GM18508 (cell line): ENCODE data around the gene LENG9.
"Not testable (repeated sequence)": the region's sequence is repeated elsewhere in the genome, so short reads cannot be mapped to it uniquely, and the experiment has no call there.

Experiments used
- ATAC-seq: cut with Tn5 transposase; IDR thresholded peaks from one replicate; pipeline ENCODE4 v1.9.1; 2021; ENCODE audit warnings: moderate number of reproducible peaks; ENCODE audit not compliant: insufficient read depth, unreplicated experiment

LENG9 gene

GRCh38 chr19:54463531-54464043 lies at the start of gene LENG9:
TSS of gene LENG9 (minus strand) at chr19:54463778. CDS start at chr19:54463526, 252 bp downstream.
- ATAC-seq: peak; percentile 35

DNA sequence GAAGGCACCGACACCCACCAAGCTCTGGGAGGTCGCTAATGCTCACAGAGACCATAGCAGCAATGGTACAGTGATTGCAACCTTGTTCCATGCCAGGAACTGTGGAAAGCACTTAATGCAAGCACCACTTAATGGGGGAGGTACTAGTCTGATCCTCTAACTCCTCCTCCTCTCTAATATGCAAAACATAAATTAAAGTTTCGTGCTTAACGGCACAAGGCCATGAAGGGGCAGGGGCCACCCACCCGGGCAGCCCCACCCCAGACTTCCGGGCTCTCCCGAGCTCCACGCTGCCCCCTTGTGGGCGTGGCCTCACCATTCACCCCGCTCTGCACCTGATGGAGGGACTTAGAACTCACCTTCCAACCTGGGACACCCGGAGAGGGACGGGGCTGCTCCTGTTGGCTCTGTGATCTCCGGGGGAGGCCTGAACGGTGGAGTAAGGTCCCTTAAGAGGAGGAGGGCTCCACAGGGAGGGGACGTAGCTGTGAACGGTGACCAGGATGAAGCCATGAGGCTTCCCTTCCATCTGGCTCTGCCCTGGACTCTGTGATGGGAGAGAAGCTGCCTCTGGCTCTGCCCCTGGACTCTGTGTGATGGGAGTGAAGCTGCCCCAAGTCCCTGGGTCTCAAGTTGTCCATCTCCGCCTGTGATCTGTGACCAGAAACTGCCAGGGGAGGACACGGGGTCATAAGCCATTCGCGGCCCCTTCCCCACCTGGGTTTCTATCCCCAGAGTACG lies 45.8 kb upstream of the LENG9 start:
- ATAC-seq: not testable (repeated sequence)

GRCh38 chr19:54508487-54508886 lies 44.9 kb upstream of the LENG9 start:
- ATAC-seq: not testable (repeated sequence)

GRCh38 chr19:54507824-54508223 lies 44.2 kb upstream of the LENG9 start:
- ATAC-seq: no peak

DNA sequence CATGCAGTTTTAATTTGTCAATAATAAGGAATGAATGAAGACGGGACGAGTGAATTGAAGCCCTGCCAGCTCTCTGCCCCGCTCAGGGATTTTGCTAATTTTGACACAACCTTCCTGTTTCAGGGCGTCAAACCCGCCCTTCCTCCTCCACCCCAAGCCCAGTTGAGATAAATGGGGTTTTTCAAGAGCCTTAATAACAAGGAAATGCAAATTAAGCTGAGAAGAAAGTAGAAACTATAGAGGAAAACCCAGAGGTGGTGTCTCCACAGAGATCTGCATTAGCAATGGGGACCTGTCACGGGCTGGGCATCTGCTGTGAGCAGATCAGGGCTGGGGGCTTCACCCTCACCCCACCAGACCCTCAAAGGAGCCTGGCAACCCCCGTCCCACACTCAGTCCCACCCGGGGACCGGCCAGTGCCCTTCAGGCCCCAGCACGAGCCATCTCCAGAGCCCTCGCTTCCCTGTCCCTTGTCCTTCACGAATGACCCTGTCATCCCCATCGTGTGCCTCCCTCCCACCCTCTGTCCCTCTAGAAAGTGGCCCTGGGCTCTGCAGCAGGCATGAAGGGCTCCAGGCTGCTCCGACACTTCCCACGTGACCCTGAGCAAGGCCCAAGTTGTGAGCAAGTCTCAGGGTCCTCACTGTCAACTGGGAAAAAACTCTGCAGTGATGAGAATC lies 43.6 kb upstream of the LENG9 start:
- ATAC-seq: not testable (repeated sequence)

DNA sequence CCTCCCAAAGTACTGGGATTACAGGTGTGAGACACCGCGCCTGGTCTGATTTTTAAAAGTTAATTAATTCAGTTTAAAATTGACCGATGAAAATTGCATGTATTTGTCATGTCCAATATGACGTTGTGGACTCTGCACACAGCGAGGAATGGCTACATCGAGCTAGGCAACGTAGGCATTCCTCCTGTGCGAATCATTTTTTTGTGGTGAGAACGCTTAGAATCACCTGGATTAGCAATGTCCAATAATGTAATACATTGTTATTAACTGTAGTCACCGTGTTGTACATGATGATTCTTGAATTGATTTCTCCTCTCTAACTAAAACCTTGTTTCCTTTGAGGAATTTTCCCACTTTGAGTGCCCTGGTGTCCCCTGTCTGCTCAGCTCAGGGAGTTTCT lies 42.5 kb upstream of the LENG9 start:
- no peak for ATAC-seq

DNA sequence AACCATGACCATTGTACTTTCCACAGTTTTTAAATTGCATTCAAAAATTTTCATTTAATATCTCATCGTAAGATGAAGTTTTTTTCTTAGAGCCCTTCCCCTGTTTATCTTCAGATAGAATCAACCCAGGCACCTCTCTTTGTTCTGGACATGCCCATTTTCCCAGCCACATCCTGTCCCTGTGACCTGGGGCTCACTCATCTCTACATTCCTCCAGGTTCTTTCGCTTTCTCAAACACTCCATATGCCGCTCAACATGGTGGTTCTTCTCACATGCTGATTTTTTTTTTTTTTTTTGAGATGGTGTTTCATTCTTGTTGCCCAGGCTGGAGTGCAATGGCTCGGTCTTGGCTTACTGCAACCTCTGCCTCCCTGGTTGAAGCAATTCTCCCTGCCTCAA lies 42.0 kb upstream of the LENG9 start:
- ATAC-seq: not testable (repeated sequence)

DNA sequence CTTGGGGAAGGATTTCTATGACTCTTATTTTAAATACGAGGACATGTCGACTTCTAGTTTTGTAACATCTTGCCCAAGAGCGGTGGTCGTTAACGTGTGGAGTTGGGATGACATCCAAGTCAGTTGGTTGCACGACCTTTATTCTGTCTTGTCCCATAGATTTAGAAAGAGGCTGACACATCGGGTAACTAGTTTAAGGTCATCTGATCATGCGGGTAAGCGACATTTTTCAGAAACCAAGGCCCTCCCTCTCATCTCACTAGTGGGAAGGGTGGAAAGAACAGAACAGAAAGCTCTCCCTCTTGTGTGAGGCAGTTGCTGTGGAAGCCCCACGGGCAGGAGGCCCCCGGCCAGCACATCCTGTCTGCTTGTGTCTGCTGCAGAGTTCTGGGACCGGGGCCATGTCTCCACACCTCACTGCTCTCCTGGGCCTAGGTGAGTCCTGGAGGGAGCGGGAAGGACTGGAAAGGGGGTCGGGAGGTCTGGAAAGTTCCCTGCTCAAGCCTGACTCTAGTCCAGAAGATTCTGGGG lies 39.0 kb upstream of the LENG9 start, which contains the start of gene LAIR2:
LAIR2 (plus strand) TSS at position 314 of the 531 bp plus-strand sequence; CDS start at position 402, 88 bp downstream.
- ATAC-seq: no peak

GRCh38 chr19:54498451-54498772 lies 34.8 kb upstream of the LENG9 start:
- ATAC-seq: not testable (repeated sequence)

GRCh38 chr19:54497747-54498450 lies 34.3 kb upstream of the LENG9 start:
- not testable (repeated sequence) for ATAC-seq

DNA sequence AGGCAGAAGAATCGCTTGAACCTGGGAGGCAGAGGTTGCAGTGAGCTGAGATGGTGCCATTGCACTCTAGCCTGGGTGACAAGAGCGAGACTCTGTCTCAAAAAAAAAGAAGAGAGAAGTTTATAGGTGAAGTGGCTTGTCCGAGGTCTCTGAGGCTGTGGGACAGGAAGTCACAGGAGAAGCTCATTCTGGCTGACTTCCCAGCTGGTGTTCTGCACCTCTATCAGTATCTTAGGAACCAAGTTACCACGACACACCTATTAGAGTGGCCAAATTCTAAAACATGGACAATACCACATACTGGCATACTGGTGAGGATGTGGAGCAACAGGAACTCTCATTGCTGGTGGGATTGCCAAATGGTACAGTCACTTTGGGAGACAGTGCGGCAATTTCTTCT lies 31.7 kb upstream of the LENG9 start:
- not testable (repeated sequence) for ATAC-seq

DNA sequence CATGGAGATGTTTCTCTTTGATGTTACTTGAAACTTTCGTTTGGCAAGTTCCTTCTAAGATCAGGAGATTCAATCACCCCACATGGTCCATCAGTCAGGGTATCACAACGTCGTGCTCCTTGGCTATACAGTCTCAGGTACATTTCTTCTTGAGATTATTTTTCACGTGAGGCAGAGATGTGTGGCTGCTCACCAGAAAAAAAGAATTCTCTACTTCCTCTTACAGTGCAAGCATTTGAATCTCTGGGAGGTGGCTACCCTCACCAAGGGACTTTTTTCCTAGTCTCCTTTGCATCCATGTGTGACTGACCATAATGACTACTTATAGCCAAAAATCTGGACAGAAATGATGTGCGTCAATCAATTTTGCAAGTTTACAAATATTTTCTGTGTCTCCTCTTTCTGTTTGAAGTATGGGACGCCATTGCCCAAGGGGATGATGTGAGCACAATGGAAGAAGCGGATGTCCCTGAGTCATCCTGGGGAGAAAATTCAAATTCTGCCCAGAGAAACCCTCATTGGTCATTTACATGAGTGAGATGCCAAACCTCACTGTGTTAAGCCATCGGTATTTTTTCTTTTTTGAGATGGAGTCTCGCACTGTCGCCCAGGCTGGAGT lies 30.5 kb upstream of the LENG9 start:
- ATAC-seq: no peak

GRCh38 chr19:54493056-54493455 lies 29.5 kb upstream of the LENG9 start:
- ATAC-seq: not testable (repeated sequence)

DNA sequence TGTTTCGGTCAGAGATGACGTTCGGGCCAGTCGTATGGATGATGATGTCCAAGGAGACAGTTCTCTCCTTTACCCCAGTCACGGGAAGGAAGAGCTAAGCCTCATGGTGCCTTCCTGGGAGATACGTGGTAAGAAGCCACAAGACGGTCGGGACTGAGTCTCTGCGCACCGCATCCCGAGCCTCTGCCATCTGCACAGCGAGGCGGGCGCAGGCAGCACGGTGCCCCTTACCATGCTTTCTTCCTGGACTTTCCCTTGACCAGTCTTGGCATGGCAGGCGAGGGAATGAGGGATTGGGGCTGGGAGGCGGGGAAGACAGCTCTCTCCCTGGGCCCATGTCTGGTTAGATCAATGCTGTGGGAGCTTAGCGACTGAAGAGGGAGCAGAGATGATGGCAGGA lies 29.0 kb upstream of the LENG9 start:
- ATAC-seq: no peak

DNA sequence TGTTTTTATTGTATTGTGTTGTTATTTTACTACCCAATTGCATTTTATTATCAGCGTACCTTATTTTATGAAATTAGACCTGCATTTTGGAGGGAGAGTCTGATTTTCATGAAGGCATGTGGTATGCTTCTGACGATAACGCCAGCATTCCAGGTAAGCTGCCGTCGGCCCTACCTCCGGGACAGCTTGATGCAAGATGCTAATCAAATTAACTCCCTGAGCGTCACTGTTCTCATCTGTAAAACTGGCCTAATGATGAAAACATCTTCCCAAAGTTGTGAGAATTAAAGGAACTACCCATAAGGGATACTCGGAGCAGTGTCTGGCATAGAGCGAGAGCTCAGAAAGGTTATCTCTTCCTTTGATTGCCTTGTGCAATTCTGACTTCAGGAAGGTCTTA lies 26.2 kb upstream of the LENG9 start:
- ATAC-seq: no peak

DNA sequence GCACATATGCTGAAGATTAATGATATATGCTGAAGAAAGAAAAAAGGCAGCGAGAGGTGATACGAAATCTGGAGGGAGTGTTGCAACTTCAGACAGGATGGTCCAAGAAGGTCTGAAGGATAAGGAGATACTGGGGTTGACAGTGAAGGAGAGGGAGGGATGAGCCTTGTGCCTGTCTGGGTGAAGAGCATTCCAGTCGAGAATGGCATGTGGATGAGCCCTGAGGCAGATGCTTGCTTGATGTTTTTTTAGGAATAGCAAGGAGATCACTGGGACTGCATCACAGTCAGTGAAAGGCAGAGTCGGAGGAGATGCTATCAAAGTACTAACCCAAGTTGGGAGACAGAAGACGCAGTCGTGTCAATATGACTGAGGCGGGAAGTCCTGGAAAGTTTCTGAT lies 25.8 kb upstream of the LENG9 start:
- no peak for ATAC-seq

GRCh38 chr19:54485851-54486250 lies 22.3 kb upstream of the LENG9 start:
- ATAC-seq: no peak

- no peak for ATAC-seq
These were observed 20.9 kb upstream of the LENG9 start for GRCh38 chr19:54484451-54484850.

- ATAC-seq: no peak
These were observed 19.3 kb upstream of the LENG9 start for GRCh38 chr19:54482889-54483288.

- no peak for ATAC-seq
These were observed 17.9 kb upstream of the LENG9 start for GRCh38 chr19:54481326-54481930.
